HCT116 (cell line): Measurements from ENCODE around the gene GRID2. TPM values are rescaled to one million over a fixed set of nuclear protein-coding genes. Genes with fewer than 3 reads are reported as not detected.

ENCODE experiments used
- ATAC-seq: fragments of 200-7000 bp; cut with Tn5 transposase; 2 replicates; pipeline ENCODE4 v1.9.1; 2020; ENCODE audit warnings: mild to moderate bottlenecking, moderate library complexity
- BruUV-seq: library from RNA; stranded (reverse); fragments of 400-500 nt; replicated peaks from 2 replicates; lab custom pipeline; 2021; lab: Mats Ljungman, UMichigan
- CTCF ChIA-PET: fragments of 300-600 bp; sonication (Branson Sonifier 250); formaldehyde crosslinking; loops from one replicate; lab custom pipeline; 2021; ENCODE audit warnings: antibody characterized with exemption; lab: Charles Lee
- POLR2A ChIA-PET: fragments of 300-600, 350-600 bp; sonication (Branson Sonifier 250); formaldehyde crosslinking; loops from one replicate; lab custom pipeline; 2021; ENCODE audit warnings: antibody characterized with exemption; lab: Charles Lee
- RAD21 ChIA-PET, 2 experiments: fragments of 300-600 bp; sonication (Branson Sonifier 250); formaldehyde crosslinking; loops; one replicate each; lab custom pipeline; 2023; ENCODE audit warnings: low total read pairs in 2 of 2; ENCODE audit not compliant: uncharacterized antibody in 2 of 2, unreplicated experiment in 2 of 2, low non-redundant PET in 1 of 2; lab: Charles Lee
- DNase-seq: peaks from one replicate; pipeline ENCODE4 v3.0.0-alpha.2; 2010; ENCODE audit warnings: low read depth, low spot score
- H2AFZ ChIP-seq: fragments of 200-600 bp; shearing (Covaris generic), sonication (generic); 2 replicates; pipeline ENCODE4 v1.6.1; 2017; ENCODE audit warnings: low read depth, mixed run types, mixed read lengths, antibody characterized with exemption, low read length; ENCODE audit not compliant: poor library complexity, severe bottlenecking
- H3K27ac ChIP-seq: 2 replicates; pipeline ENCODE4 v1.5.1; 2012; ENCODE audit warnings: low read depth, low read length
- H3K27me3 ChIP-seq: fragments of 200-600 bp; sonication (generic); 2 replicates; pipeline ENCODE4 v1.6.1; 2016; ENCODE audit warnings: mixed run types, low read length, mixed read lengths; ENCODE audit not compliant: insufficient read depth
- H3K36me3 ChIP-seq, 2 experiments: fragments of 200-500 bp in 1 of 2; fragments of 200-600 bp in 1 of 2; sonication (Bioruptor generic) in 1 of 2; sonication (generic) in 1 of 2; 2 replicates each; pipeline versions ENCODE4 v1.5.1 to v1.6.1; 2014 to 2016; ENCODE audit warnings: low read length in 2 of 2, inconsistent platforms in 1 of 2, mixed read lengths in 1 of 2, mixed run types in 1 of 2; ENCODE audit not compliant: insufficient read depth in 2 of 2, control insufficient read depth in 1 of 2
- H3K4me1 ChIP-seq, 2 experiments: fragments of 200-600 bp in 1 of 2; sonication (generic) in 1 of 2; 2 replicates each; pipeline versions ENCODE4 v1.5.1 to v1.6.1; 2012 to 2017; ENCODE audit warnings: low read length in 2 of 2, inconsistent platforms in 1 of 2, mild to moderate bottlenecking in 1 of 2, mixed read lengths in 1 of 2, mixed run types in 1 of 2, moderate library complexity in 1 of 2; ENCODE audit not compliant: insufficient read depth in 2 of 2, control insufficient read depth in 1 of 2
- H3K4me2 ChIP-seq: fragments of 200-600 bp; sonication (generic); 2 replicates; pipeline ENCODE4 v1.6.1; 2017; ENCODE audit warnings: mixed run types, low read length, mixed read lengths
- H3K4me3 ChIP-seq, 2 experiments: fragments of 200-600 bp in 1 of 2; sonication (generic) in 1 of 2; replicated peaks in 1 of 2; 2 replicates each; pipeline ENCODE4 v1.5.1; 2011 to 2016; ENCODE audit warnings: low read length in 2 of 2, control low read depth in 1 of 2, low read depth in 1 of 2, mild to moderate bottlenecking in 1 of 2, mixed read lengths in 1 of 2, mixed run types in 1 of 2
- H3K79me2 ChIP-seq: fragments of 200-600 bp; sonication (generic); 2 replicates; pipeline ENCODE4 v1.6.1; 2017; ENCODE audit warnings: mild to moderate bottlenecking, mixed run types, low read length, moderate library complexity, mixed read lengths; ENCODE audit not compliant: insufficient read depth
- H3K9ac ChIP-seq: fragments of 200-600 bp; sonication (generic); 2 replicates; pipeline ENCODE4 v1.6.1; 2016; ENCODE audit warnings: low read length, mixed read lengths
- H3K9me2 ChIP-seq: fragments of 200-600 bp; sonication (generic), shearing (Covaris generic); 2 replicates; pipeline ENCODE4 v1.6.1; 2017; ENCODE audit warnings: mixed run types, mild to moderate bottlenecking, moderate library complexity; ENCODE audit not compliant: insufficient read depth
- H3K9me3 ChIP-seq, 2 experiments: fragments of 200-500 bp in 1 of 2; fragments of 200-600 bp in 1 of 2; sonication (Bioruptor generic) in 1 of 2; sonication (generic) in 1 of 2; 2 replicates each; pipeline ENCODE4 v1.6.1; 2014 to 2017; ENCODE audit warnings: low read length in 2 of 2, mixed read lengths in 2 of 2, inconsistent platforms in 1 of 2, low read depth in 1 of 2, mild to moderate bottlenecking in 1 of 2, mixed run types in 1 of 2, moderate library complexity in 1 of 2; ENCODE audit not compliant: control insufficient read depth in 1 of 2, insufficient read depth in 1 of 2
- H4K20me1 ChIP-seq: fragments of 200-600 bp; sonication (generic), shearing (Covaris generic); 2 replicates; pipeline ENCODE4 v1.6.1; 2017; ENCODE audit warnings: mixed run types, mild to moderate bottlenecking, moderate library complexity; ENCODE audit not compliant: insufficient read depth
- CEBPB ChIP-seq: IDR thresholded peaks from 2 replicates; pipeline ENCODE4 v1.6.1; 2012; ENCODE audit warnings: low read depth
- EGR1 ChIP-seq: IDR thresholded peaks from 2 replicates; pipeline ENCODE4 v1.6.1; 2012; ENCODE audit warnings: low read depth
- ELF1 ChIP-seq: IDR thresholded peaks from 2 replicates; pipeline ENCODE4 v1.6.1; 2012; ENCODE audit warnings: low read depth, borderline replicate concordance
- EZH2phosphoT487 ChIP-seq: fragments of 200-600 bp; IDR thresholded peaks from 2 replicates; pipeline ENCODE4 v1.6.1; 2018; ENCODE audit warnings: antibody characterized with exemption, borderline replicate concordance
- FOSL1 ChIP-seq: IDR thresholded peaks from 2 replicates; pipeline ENCODE4 v1.6.1; 2012; ENCODE audit warnings: low read depth
- MAX ChIP-seq: IDR thresholded peaks from 2 replicates; pipeline ENCODE4 v1.6.1; 2012
- POLR2AphosphoS5 ChIP-seq: IDR thresholded peaks from 2 replicates; pipeline ENCODE4 v1.6.1; 2011; ENCODE audit warnings: mild to moderate bottlenecking, low read depth, low read length, moderate library complexity
- RAD21 ChIP-seq: IDR thresholded peaks from 2 replicates; pipeline ENCODE4 v1.6.1; 2012; ENCODE audit warnings: low read depth, mild to moderate bottlenecking
- REST ChIP-seq: IDR thresholded peaks from 2 replicates; pipeline ENCODE4 v1.6.1; 2012; ENCODE audit warnings: low read depth
- SIN3A ChIP-seq: IDR thresholded peaks from 2 replicates; pipeline ENCODE4 v1.6.1; 2012; ENCODE audit warnings: low read depth
- TCF7L2 ChIP-seq: IDR thresholded peaks from 2 replicates; pipeline ENCODE4 v1.7.0; 2011; ENCODE audit warnings: borderline replicate concordance, inconsistent platforms; ENCODE audit not compliant: insufficient read depth, insufficient read length; ENCODE audit errors: extremely low read depth
- ZFX ChIP-seq: fragments of 450-650 bp; IDR thresholded peaks from 2 replicates; pipeline ENCODE4 v1.6.1; 2017
- ZNF274 ChIP-seq: fragments of 200-500 bp; sonication (Bioruptor generic); IDR thresholded peaks from 2 replicates; pipeline ENCODE4 v1.6.1; 2014; ENCODE audit warnings: mild to moderate bottlenecking, low read depth, low read length, inconsistent platforms
- intact Hi-C: fragments of 100-400 bp; cut with micrococcal nuclease; formaldehyde crosslinking; loops from 2 replicates; pipeline ENCODE4 v1.10.0; 2022
- total RNA-seq: library from RNA; stranded (reverse); gene quantifications from one replicate; pipeline ENCODE4 v1.2.1, GENCODE V29; 2021; ENCODE audit not compliant: unreplicated experiment
- TF ChIP-seq, protein P1 (sequence below): IDR thresholded peaks from 2 replicates; pipeline ENCODE4 v1.6.1; 2012
- TF ChIP-seq, protein P2 (sequence below), 3 experiments: fragments of 200-600 bp in 1 of 3; sonication (generic) in 1 of 3; IDR thresholded peaks in 2 of 3; conservative IDR thresholded peaks in 1 of 3; 2 replicates each; pipeline ENCODE4 v1.5.1; 2012 to 2017; ENCODE audit warnings: low read depth in 2 of 3, low read length in 2 of 3, antibody characterized with exemption in 1 of 3, borderline replicate concordance in 1 of 3, control low read depth in 1 of 3, mild to moderate bottlenecking in 1 of 3, mixed read lengths in 1 of 3, mixed run types in 1 of 3, moderate library complexity in 1 of 3; ENCODE audit not compliant: insufficient read depth in 1 of 3
- TF ChIP-seq, protein P3 (sequence below): IDR thresholded peaks from 2 replicates; pipeline ENCODE4 v1.6.1; 2011; ENCODE audit warnings: mild to moderate bottlenecking, low read length, moderate library complexity; ENCODE audit not compliant: insufficient replicate concordance; ENCODE audit errors: extremely low read depth

Gene GRID2
- total RNA-seq, 1 experiment from 2014 or later, result not detected

DNA sequence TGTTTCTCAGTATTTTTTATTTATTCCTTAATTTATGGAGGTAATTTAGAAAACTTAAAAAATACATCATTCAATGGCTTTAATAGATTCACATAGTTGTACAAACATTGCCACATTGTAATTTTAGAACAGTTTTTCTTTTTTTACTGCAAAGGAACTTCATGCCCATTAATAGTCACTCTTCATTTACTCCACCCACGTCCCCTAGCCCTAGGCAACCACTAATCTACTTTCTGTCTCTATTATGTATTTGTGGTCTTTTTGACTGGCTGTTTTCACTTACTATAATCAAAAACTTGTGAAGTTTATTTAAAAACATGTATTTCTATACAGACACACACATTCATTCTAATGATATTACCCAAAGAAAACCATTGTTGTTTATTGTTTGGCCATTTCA lies 664.8 kb downstream of the GRID2 start:
- H3K9me3 ChIP-seq, result no peaks in the 10 kb centered on the region
- peaks cover 9 to 13% of the 10 kb centered on the region in 2 experiments for H3K4me1 ChIP-seq
- BruUV-seq, result no TSS peak
- intact Hi-C loops, result no loop called here
- no peak overlapping the region for H3K4me3 ChIP-seq
- ATAC-seq, result no peak
- H4K20me1 ChIP-seq, result no peaks in the 10 kb centered on the region
- H3K36me3 ChIP-seq, result no peaks in the 10 kb centered on the region
- no peak overlapping the region for H3K4me2 ChIP-seq
- ChIA-PET CTCF (no interaction called here), POLR2A (no interaction called here), RAD21 (no interaction called here)
- H3K79me2 ChIP-seq, result no peaks in the 10 kb centered on the region
- no peak overlapping the region for H3K27ac ChIP-seq
- H3K27me3 ChIP-seq, result no peaks in the 10 kb centered on the region
- no peak overlapping the region for H2AFZ ChIP-seq
- H3K9ac ChIP-seq, result no peak overlapping the region
- DNase-seq, result no peak
- TF ChIP-seq, protein P1, sequence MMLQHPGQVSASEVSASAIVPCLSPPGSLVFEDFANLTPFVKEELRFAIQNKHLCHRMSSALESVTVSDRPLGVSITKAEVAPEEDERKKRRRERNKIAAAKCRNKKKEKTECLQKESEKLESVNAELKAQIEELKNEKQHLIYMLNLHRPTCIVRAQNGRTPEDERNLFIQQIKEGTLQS, result no peak
- TF ChIP-seq MAX, result no peak
- no peak for TF ChIP-seq FOSL1
- TF ChIP-seq SIN3A, result no peak
- TF ChIP-seq EGR1, result no peak
- no peak for TF ChIP-seq TCF7L2
- TF ChIP-seq ELF1, result no peak
- TF ChIP-seq, protein P2, sequence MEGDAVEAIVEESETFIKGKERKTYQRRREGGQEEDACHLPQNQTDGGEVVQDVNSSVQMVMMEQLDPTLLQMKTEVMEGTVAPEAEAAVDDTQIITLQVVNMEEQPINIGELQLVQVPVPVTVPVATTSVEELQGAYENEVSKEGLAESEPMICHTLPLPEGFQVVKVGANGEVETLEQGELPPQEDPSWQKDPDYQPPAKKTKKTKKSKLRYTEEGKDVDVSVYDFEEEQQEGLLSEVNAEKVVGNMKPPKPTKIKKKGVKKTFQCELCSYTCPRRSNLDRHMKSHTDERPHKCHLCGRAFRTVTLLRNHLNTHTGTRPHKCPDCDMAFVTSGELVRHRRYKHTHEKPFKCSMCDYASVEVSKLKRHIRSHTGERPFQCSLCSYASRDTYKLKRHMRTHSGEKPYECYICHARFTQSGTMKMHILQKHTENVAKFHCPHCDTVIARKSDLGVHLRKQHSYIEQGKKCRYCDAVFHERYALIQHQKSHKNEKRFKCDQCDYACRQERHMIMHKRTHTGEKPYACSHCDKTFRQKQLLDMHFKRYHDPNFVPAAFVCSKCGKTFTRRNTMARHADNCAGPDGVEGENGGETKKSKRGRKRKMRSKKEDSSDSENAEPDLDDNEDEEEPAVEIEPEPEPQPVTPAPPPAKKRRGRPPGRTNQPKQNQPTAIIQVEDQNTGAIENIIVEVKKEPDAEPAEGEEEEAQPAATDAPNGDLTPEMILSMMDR (IDR thresholded peaks at IDR 0.05 in 2 of 3, conservative IDR thresholded peaks at IDR 0.05 in 1 of 3; ENCODE audit: borderline replicate concordance in 1 of 3, insufficient read depth in 1 of 3, low read depth in 2 of 3, low read length in 2 of 3), result no peak
- no peak for TF ChIP-seq ZFX
- TF ChIP-seq, protein P3, sequence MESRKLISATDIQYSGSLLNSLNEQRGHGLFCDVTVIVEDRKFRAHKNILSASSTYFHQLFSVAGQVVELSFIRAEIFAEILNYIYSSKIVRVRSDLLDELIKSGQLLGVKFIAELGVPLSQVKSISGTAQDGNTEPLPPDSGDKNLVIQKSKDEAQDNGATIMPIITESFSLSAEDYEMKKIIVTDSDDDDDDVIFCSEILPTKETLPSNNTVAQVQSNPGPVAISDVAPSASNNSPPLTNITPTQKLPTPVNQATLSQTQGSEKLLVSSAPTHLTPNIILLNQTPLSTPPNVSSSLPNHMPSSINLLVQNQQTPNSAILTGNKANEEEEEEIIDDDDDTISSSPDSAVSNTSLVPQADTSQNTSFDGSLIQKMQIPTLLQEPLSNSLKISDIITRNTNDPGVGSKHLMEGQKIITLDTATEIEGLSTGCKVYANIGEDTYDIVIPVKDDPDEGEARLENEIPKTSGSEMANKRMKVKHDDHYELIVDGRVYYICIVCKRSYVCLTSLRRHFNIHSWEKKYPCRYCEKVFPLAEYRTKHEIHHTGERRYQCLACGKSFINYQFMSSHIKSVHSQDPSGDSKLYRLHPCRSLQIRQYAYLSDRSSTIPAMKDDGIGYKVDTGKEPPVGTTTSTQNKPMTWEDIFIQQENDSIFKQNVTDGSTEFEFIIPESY, result no peak
- TF ChIP-seq EZH2phosphoT487, result no peak
- TF ChIP-seq RAD21, result no peak
- TF ChIP-seq REST, result no peak
- no peak for TF ChIP-seq POLR2AphosphoS5
- no peak for TF ChIP-seq CEBPB
- TF ChIP-seq ZNF274, result no peak
- H3K9me2 ChIP-seq, result no peaks in the 10 kb centered on the region
